Endodermal cell (in vitro differentiated cells): Measurements from ENCODE around the gene EPS8L3. TPM values are rescaled to one million over a fixed set of nuclear protein-coding genes. Genes with fewer than 3 reads are reported as not detected.

Experiments used
- DNase-seq: peaks from one replicate; pipeline ENCODE4 v3.0.0-alpha.2; 2017
- H3K27ac ChIP-seq: 2 replicates; pipeline ENCODE4 v1.5.1; 2013; ENCODE audit warnings: mild to moderate bottlenecking, low read depth, low read length, moderate library complexity
- H3K27me3 ChIP-seq: 2 replicates; pipeline ENCODE4 v1.6.1; 2013; ENCODE audit warnings: mild to moderate bottlenecking, low read length, moderate library complexity; ENCODE audit not compliant: insufficient read depth, control insufficient read depth, poor library complexity, severe bottlenecking
- H3K36me3 ChIP-seq: 2 replicates; pipeline ENCODE4 v1.7.0; 2013; ENCODE audit warnings: mild to moderate bottlenecking, low read length, moderate library complexity; ENCODE audit not compliant: control insufficient read depth, insufficient read depth
- H3K4me1 ChIP-seq: one replicate; pipeline ENCODE4 v1.7.0; 2013; ENCODE audit warnings: low read length; ENCODE audit not compliant: control insufficient read depth, insufficient read depth
- H3K4me3 ChIP-seq: 2 replicates; pipeline ENCODE4 v1.5.1; 2013; ENCODE audit warnings: mild to moderate bottlenecking, low read length, moderate library complexity
- H3K9ac ChIP-seq: 2 replicates; pipeline ENCODE4 v1.6.1; 2013; ENCODE audit warnings: mild to moderate bottlenecking, low read length, moderate library complexity; ENCODE audit not compliant: poor library complexity, severe bottlenecking; ENCODE audit errors: extremely low read depth
- H3K9me3 ChIP-seq: 2 replicates; pipeline ENCODE4 v1.6.1; 2013; ENCODE audit warnings: mild to moderate bottlenecking, low read length, moderate library complexity; ENCODE audit not compliant: control insufficient read depth
- H3K27ac Mint-ChIP-seq: 2 replicates; pipeline ENCODE4 v1.8.0; 2020; ENCODE audit warnings: mixed read lengths
- H3K27me3 Mint-ChIP-seq: 2 replicates; pipeline ENCODE4 v1.8.0; 2021; ENCODE audit warnings: mild to moderate bottlenecking, mixed read lengths; ENCODE audit not compliant: insufficient read depth
- H3K36me3 Mint-ChIP-seq: 2 replicates; pipeline ENCODE4 v1.8.0; 2020; ENCODE audit warnings: low read depth, mixed read lengths
- H3K4me1 Mint-ChIP-seq: 2 replicates; pipeline ENCODE4 v1.8.0; 2020; ENCODE audit warnings: mixed read lengths
- H3K4me3 Mint-ChIP-seq: 2 replicates; pipeline ENCODE4 v1.8.0; 2020; ENCODE audit warnings: mild to moderate bottlenecking, moderate library complexity, mixed read lengths
- H3K9me3 Mint-ChIP-seq: 2 replicates; pipeline ENCODE4 v1.8.0; 2020; ENCODE audit warnings: mild to moderate bottlenecking, mixed read lengths
- CTCF ChIP-seq: fragments of 200-600 bp; sonication (generic); conservative IDR thresholded peaks from 2 replicates; pipeline ENCODE4 v1.5.0; 2021; ENCODE audit warnings: antibody characterized with exemption, mild to moderate bottlenecking
- WGBS, 2 experiments: methylation state at CpG; one replicate each; pipeline versions ENCODE4 v1.1.5 to v1.1.7; 2013; ENCODE audit warnings: missing lambda C conversion rate in 2 of 2, mixed read lengths in 1 of 2; ENCODE audit not compliant: insufficient coverage in 1 of 2, insufficient read length in 1 of 2; 5-methylcytosine and 5-hydroxymethylcytosine counted together
- total RNA-seq, 2 donors: library from RNA; stranded (reverse); fragmentation: NEBNext Ultra II Directional in 1 of 2; extraction: Animal tissue kit (Norgen Biotek cat#: 25700) in 1 of 2; gene quantifications; 2 replicates in 1 of 2; 3 replicates in 1 of 2; pipeline ENCODE4 v1.2.1, GENCODE V29; 2021

EPS8L3 gene
- total RNA-seq, 2 donors from 2014 or later = not detected

- H3K4me1 Mint-ChIP-seq = peaks cover 1% of the 10 kb centered on the region
- Histone ChIP-seq H3K27me3 (no peaks in the 10 kb centered on the region), H3K27ac (no peak overlapping the region), H3K9ac (no peak overlapping the region), H3K4me1 (no peaks in the 10 kb centered on the region), H3K9me3 (no peaks in the 10 kb centered on the region), H3K36me3 (no peaks in the 10 kb centered on the region), H3K4me3 (no peak overlapping the region)
- no peak overlapping the region for H3K4me3 Mint-ChIP-seq
- peaks cover 2% of the 10 kb centered on the region for H3K27me3 Mint-ChIP-seq
- WGBS, 2 experiments = 80 to 86% methylated on average over 1 to 7 of the region's 8 CpGs
- DNase-seq = peak; percentile 46
- no peaks in the 10 kb centered on the region for H3K9me3 Mint-ChIP-seq
- TF ChIP-seq CTCF = no peak
- no peak overlapping the region for H3K27ac Mint-ChIP-seq
- no peaks in the 10 kb centered on the region for H3K36me3 Mint-ChIP-seq
These were observed 41.9 kb upstream of the EPS8L3 start for GRCh38 chr1:109805486-109806165.

GRCh38 chr1:109804660-109805059, 40.9 kb upstream of the EPS8L3 start:
- WGBS, 2 experiments = 92 to 100% methylated on average over 1 to 4 of the region's 4 CpGs
- Histone ChIP-seq H3K36me3 (no peaks in the 10 kb centered on the region), H3K4me1 (no peaks in the 10 kb centered on the region), H3K27ac (no peak overlapping the region), H3K27me3 (no peaks in the 10 kb centered on the region), H3K9me3 (no peaks in the 10 kb centered on the region), H3K9ac (no peak overlapping the region), H3K4me3 (no peak overlapping the region)
- no peaks in the 10 kb centered on the region for H3K9me3 Mint-ChIP-seq
- no peak overlapping the region for H3K4me3 Mint-ChIP-seq
- peaks cover 1% of the 10 kb centered on the region for H3K4me1 Mint-ChIP-seq
- H3K36me3 Mint-ChIP-seq = no peaks in the 10 kb centered on the region
- peak; percentile 21 for DNase-seq
- H3K27ac Mint-ChIP-seq = no peak overlapping the region
- peaks cover 2% of the 10 kb centered on the region for H3K27me3 Mint-ChIP-seq
- no peak for TF ChIP-seq CTCF

- Histone ChIP-seq H3K9ac (no peak overlapping the region), H3K4me1 (no peaks in the 10 kb centered on the region), H3K27me3 (no peaks in the 10 kb centered on the region), H3K36me3 (no peaks in the 10 kb centered on the region), H3K9me3 (no peaks in the 10 kb centered on the region), H3K4me3 (no peak overlapping the region), H3K27ac (no peak overlapping the region)
- Mint-ChIP-seq H3K4me3 (no peak overlapping the region), H3K9me3 (no peaks in the 10 kb centered on the region), H3K27me3 (peaks cover 2% of the 10 kb centered on the region), H3K27ac (no peak overlapping the region), H3K4me1 (peaks cover 1% of the 10 kb centered on the region), H3K36me3 (no peaks in the 10 kb centered on the region)
- peak; percentile 35 for DNase-seq
- WGBS, 2 experiments = 89 to 100% methylated on average over 3 to 10 of the region's 10 CpGs
- TF ChIP-seq CTCF = no peak
These were observed 40.2 kb upstream of the EPS8L3 start for GRCh38 chr1:109803901-109804331.
